Measurements from ENCODE around the gene COL26A1.
"Not testable (repeated sequence)": the region's sequence is repeated elsewhere in the genome, so short reads cannot be mapped to it uniquely, and the experiment has no call there.

The COL26A1 gene

GRCh38 chr7:101362334-101363195 lies at the start of gene COL26A1:
Gene COL26A1, plus strand, starts transcription at chr7:101362875. Its CDS starts 158 bp downstream, at chr7:101363033.
- peak; percentile 8 for ATAC-seq

GRCh38 chr7:101315336-101315735 lies 47.3 kb upstream of the COL26A1 start:
- peak; percentile 58 for DNase-seq
- no peak for ATAC-seq

More at GRCh38 chr7:101362334-101363195, at the start of gene COL26A1:
- peak; percentile 10 for DNase-seq

GRCh38 chr7:101319401-101319800 lies 43.3 kb upstream of the COL26A1 start:
- DNase-seq: no peak
- ATAC-seq: no peak

- ATAC-seq (peak; percentile 94), DNase-seq (peak; percentile 93)
These were observed 40.9 kb upstream of the COL26A1 start, which contains the start of gene IFT22 for GRCh38 chr7:101321491-101322401. Gene IFT22, minus strand, starts transcription at chr7:101321812. Its CDS starts 103 bp downstream, at chr7:101321709.

- no peak for ATAC-seq
- DNase-seq: no peak
These were observed 34.5 kb upstream of the COL26A1 start for GRCh38 chr7:101328159-101328558.

- ATAC-seq: no peak
- no peak for DNase-seq
These were observed 32.6 kb upstream of the COL26A1 start for GRCh38 chr7:101330011-101330484.

GRCh38 chr7:101332026-101332425 lies 30.6 kb upstream of the COL26A1 start:
- no peak for ATAC-seq
- DNase-seq: no peak

- DNase-seq: no peak
- ATAC-seq: no peak
These were observed 28.8 kb upstream of the COL26A1 start for GRCh38 chr7:101333912-101334311.

- ATAC-seq (no peak), DNase-seq (no peak)
These were observed 22.3 kb upstream of the COL26A1 start for GRCh38 chr7:101340379-101340778.

GRCh38 chr7:101342892-101343291 lies 19.8 kb upstream of the COL26A1 start:
- ATAC-seq: no peak
- DNase-seq: no peak

GRCh38 chr7:101347477-101347876 lies 15.2 kb upstream of the COL26A1 start:
- no peak for ATAC-seq
- DNase-seq: no peak

GRCh38 chr7:101348456-101349067 lies 14.1 kb upstream of the COL26A1 start:
- ATAC-seq, DNase-seq: not testable (repeated sequence)

GRCh38 chr7:101349300-101349699 lies 13.4 kb upstream of the COL26A1 start:
- ATAC-seq, DNase-seq: not testable (repeated sequence)

GRCh38 chr7:101352920-101353308 lies 9.8 kb upstream of the COL26A1 start:
- ATAC-seq: no peak

GRCh38 chr7:101357433-101357832 lies 5.2 kb upstream of the COL26A1 start:
- ATAC-seq: no peak
- no peak for DNase-seq

More at GRCh38 chr7:101352920-101353308, 9.8 kb upstream of the COL26A1 start:
- DNase-seq: no peak

GRCh38 chr7:101363196-101363733 lies 590 bp downstream of the COL26A1 start:
- DNase-seq (no peak), ATAC-seq (no peak)

GRCh38 chr7:101363734-101364374 lies 1.2 kb downstream of the COL26A1 start:
- ATAC-seq (peak; percentile 89), DNase-seq (peak; percentile 77)

GRCh38 chr7:101365956-101366355 lies 3.3 kb downstream of the COL26A1 start:
- DNase-seq (no peak), ATAC-seq (no peak)

GRCh38 chr7:101367676-101368075 lies 5.0 kb downstream of the COL26A1 start:
- DNase-seq: no peak
- no peak for ATAC-seq

GRCh38 chr7:101368422-101369165 lies 5.9 kb downstream of the COL26A1 start:
- no peak for DNase-seq
- no peak for ATAC-seq
